ENCODE data around the gene DBT.

DBT gene

DNA sequence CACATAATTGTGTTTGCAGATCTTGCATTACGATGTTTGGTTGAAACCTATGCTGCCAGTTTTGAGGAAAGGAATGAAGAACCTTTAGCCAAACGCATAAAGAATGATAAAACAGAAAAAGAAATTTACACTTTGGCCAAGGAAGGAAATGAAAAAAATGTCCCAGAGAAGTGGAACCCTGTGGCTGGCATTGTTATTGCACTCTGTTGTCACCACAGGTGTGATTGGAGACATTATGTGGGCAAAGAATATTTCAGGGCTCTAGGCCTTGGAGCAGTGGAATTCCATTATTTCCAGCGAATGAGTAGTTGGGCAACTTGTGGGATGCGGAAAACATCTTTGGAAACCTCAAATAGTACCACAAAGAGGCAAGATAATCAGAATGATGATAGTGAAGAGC is 101.8 kb downstream of the DBT start:
- DNase-seq: no peak
- H3K27me3 ChIP-seq (ENCODE audit: insufficient read depth, low read length, poor library complexity): no peaks in the 10 kb centered on the region
- H3K27ac ChIP-seq (ENCODE audit: low read length): no peak overlapping the region
- no peak overlapping the region for H3K4me3 ChIP-seq (ENCODE audit: low read depth in 1 of 2, low read length in 2 of 2)
- no peaks in the 10 kb centered on the region for H3K79me2 ChIP-seq (ENCODE audit: insufficient read depth, low read length)
- no peak overlapping the region for H2AFZ ChIP-seq (ENCODE audit: low read depth, low read length)
- no peak for ATAC-seq (ENCODE audit: insufficient read depth, low read depth)
- peaks cover 70% of the 10 kb centered on the region for H3K36me3 ChIP-seq (ENCODE audit: insufficient read depth, low read length)
- no peaks in the 10 kb centered on the region for H3K9me3 ChIP-seq (ENCODE audit: insufficient read depth, low read length, severe bottlenecking)
- no peak overlapping the region for H3K4me2 ChIP-seq (ENCODE audit: insufficient read depth, low read length)
- H3K4me1 ChIP-seq (ENCODE audit: insufficient read depth, low read length): no peaks in the 10 kb centered on the region
- no peak overlapping the region for H3K9ac ChIP-seq (ENCODE audit: low read depth, low read length)
- TF ChIP-seq, protein P1, sequence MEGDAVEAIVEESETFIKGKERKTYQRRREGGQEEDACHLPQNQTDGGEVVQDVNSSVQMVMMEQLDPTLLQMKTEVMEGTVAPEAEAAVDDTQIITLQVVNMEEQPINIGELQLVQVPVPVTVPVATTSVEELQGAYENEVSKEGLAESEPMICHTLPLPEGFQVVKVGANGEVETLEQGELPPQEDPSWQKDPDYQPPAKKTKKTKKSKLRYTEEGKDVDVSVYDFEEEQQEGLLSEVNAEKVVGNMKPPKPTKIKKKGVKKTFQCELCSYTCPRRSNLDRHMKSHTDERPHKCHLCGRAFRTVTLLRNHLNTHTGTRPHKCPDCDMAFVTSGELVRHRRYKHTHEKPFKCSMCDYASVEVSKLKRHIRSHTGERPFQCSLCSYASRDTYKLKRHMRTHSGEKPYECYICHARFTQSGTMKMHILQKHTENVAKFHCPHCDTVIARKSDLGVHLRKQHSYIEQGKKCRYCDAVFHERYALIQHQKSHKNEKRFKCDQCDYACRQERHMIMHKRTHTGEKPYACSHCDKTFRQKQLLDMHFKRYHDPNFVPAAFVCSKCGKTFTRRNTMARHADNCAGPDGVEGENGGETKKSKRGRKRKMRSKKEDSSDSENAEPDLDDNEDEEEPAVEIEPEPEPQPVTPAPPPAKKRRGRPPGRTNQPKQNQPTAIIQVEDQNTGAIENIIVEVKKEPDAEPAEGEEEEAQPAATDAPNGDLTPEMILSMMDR (IDR thresholded peaks at IDR 0.05; ENCODE audit: borderline replicate concordance, extremely low read depth, low read length, poor library complexity, severe bottlenecking): no peak
- no peak for TF ChIP-seq EZH2 (IDR thresholded peaks at IDR 0.05; ENCODE audit: borderline replicate concordance, low read depth, low read length, severe bottlenecking)
- no peaks in the 10 kb centered on the region for H4K20me1 ChIP-seq (ENCODE audit: insufficient read depth, low read length)

DNA sequence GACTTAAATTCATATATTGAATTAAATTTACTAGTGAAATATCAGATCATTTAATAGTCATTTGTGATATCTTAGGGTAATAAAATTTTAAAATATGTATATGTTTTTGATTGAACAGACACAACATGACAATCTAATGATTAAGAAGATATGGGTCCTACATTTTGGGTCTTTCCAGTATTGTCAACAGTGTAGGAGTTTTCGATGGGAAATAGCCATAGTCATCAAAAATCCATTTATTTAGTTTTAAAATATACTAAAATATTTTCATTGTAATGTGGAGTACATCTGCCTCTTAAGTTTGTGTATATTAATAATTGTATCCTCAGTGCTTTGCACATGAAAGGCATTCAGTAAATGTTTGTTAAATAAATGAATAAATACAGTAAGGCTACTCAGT is 102.7 kb downstream of the DBT start:
- TF ChIP-seq, protein P1 (IDR thresholded peaks at IDR 0.05; ENCODE audit: borderline replicate concordance, extremely low read depth, low read length, poor library complexity, severe bottlenecking): no peak
- no peak for TF ChIP-seq EZH2 (IDR thresholded peaks at IDR 0.05; ENCODE audit: borderline replicate concordance, low read depth, low read length, severe bottlenecking)
- DNase-seq: no peak
- no peaks in the 10 kb centered on the region for H3K79me2 ChIP-seq (ENCODE audit: insufficient read depth, low read length)
- no peaks in the 10 kb centered on the region for H3K9me3 ChIP-seq (ENCODE audit: insufficient read depth, low read length, severe bottlenecking)
- no peak for ATAC-seq (ENCODE audit: insufficient read depth, low read depth)
- H2AFZ ChIP-seq (ENCODE audit: low read depth, low read length): no peak overlapping the region
- no peaks in the 10 kb centered on the region for H3K27me3 ChIP-seq (ENCODE audit: insufficient read depth, low read length, poor library complexity)
- no peak overlapping the region for H3K9ac ChIP-seq (ENCODE audit: low read depth, low read length)
- no peaks in the 10 kb centered on the region for H4K20me1 ChIP-seq (ENCODE audit: insufficient read depth, low read length)
- no peak overlapping the region for H3K4me3 ChIP-seq (ENCODE audit: low read depth in 1 of 2, low read length in 2 of 2)
- no peak overlapping the region for H3K4me2 ChIP-seq (ENCODE audit: insufficient read depth, low read length)
- H3K4me1 ChIP-seq (ENCODE audit: insufficient read depth, low read length): no peaks in the 10 kb centered on the region
- peaks cover 79% of the 10 kb centered on the region for H3K36me3 ChIP-seq (ENCODE audit: insufficient read depth, low read length)
- H3K27ac ChIP-seq (ENCODE audit: low read length): no peak overlapping the region

DNA sequence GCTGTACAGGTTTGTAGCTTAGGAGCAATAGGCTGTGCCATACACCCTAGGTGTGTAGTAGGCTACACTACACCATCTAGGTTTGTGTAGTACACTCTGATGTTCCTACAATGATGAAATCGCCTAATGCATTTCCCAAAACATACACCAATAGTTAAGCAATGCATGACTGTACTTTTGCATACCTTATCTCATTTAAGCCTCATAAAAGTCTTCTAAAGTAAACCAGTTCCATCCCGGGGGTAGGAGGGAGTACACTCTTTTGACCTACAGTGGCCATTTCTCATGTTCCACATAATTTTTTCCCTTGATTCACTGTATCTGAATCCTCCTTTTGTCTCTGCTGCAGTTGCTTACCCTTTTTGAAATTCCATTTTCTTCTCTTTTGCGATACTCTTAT is 104.5 kb downstream of the DBT start:
- Histone ChIP-seq H4K20me1 (ENCODE audit: insufficient read depth, low read length) (no peaks in the 10 kb centered on the region), H3K27me3 (ENCODE audit: insufficient read depth, low read length, poor library complexity) (no peaks in the 10 kb centered on the region), H3K9me3 (ENCODE audit: insufficient read depth, low read length, severe bottlenecking) (no peaks in the 10 kb centered on the region), H3K9ac (ENCODE audit: low read depth, low read length) (no peak overlapping the region), H3K36me3 (ENCODE audit: insufficient read depth, low read length) (peaks cover 90% of the 10 kb centered on the region), H3K27ac (ENCODE audit: low read length) (no peak overlapping the region), H3K4me2 (ENCODE audit: insufficient read depth, low read length) (no peak overlapping the region), H3K79me2 (ENCODE audit: insufficient read depth, low read length) (no peaks in the 10 kb centered on the region), H2AFZ (ENCODE audit: low read depth, low read length) (no peak overlapping the region), H3K4me1 (ENCODE audit: insufficient read depth, low read length) (no peaks in the 10 kb centered on the region), H3K4me3 (ENCODE audit: low read depth in 1 of 2, low read length in 2 of 2) (no peak overlapping the region)
- no peak for ATAC-seq (ENCODE audit: insufficient read depth, low read depth)
- no peak for DNase-seq
- no peak for TF ChIP-seq EZH2 (IDR thresholded peaks at IDR 0.05; ENCODE audit: borderline replicate concordance, low read depth, low read length, severe bottlenecking)
- TF ChIP-seq, protein P1 (IDR thresholded peaks at IDR 0.05; ENCODE audit: borderline replicate concordance, extremely low read depth, low read length, poor library complexity, severe bottlenecking): no peak

DNA sequence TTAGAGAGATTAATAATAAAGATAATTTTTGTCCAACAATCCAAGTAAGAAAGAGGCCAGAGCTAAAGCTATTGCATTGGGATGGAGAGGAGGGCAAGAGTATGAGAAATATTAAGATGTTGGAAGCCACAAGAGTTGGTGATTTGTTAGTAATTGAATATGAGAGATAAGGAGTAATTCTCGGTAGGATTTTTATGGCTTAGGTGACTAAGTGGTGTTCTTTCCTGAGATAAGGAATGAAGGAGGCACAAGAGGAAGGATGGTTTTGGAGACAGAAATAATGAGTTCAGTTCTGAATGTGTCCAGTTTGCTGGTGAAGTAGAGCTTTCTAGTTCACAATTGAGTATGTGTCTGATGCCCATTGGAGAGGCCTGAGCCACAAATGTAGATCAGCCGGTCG is 107.3 kb downstream of the DBT start:
- H2AFZ ChIP-seq (ENCODE audit: low read depth, low read length): no peak overlapping the region
- H3K79me2 ChIP-seq (ENCODE audit: insufficient read depth, low read length): no peaks in the 10 kb centered on the region
- H4K20me1 ChIP-seq (ENCODE audit: insufficient read depth, low read length): no peaks in the 10 kb centered on the region
- DNase-seq (no peak), ATAC-seq (ENCODE audit: insufficient read depth, low read depth) (no peak)
- no peak overlapping the region for H3K4me2 ChIP-seq (ENCODE audit: insufficient read depth, low read length)
- H3K27me3 ChIP-seq (ENCODE audit: insufficient read depth, low read length, poor library complexity): no peaks in the 10 kb centered on the region
- peaks cover 98% of the 10 kb centered on the region for H3K36me3 ChIP-seq (ENCODE audit: insufficient read depth, low read length)
- no peak overlapping the region for H3K4me3 ChIP-seq (ENCODE audit: low read depth in 1 of 2, low read length in 2 of 2)
- H3K9ac ChIP-seq (ENCODE audit: low read depth, low read length): no peak overlapping the region
- H3K4me1 ChIP-seq (ENCODE audit: insufficient read depth, low read length): no peaks in the 10 kb centered on the region
- no peaks in the 10 kb centered on the region for H3K9me3 ChIP-seq (ENCODE audit: insufficient read depth, low read length, severe bottlenecking)
- TF ChIP-seq, protein P1 (IDR thresholded peaks at IDR 0.05; ENCODE audit: borderline replicate concordance, extremely low read depth, low read length, poor library complexity, severe bottlenecking): no peak
- TF ChIP-seq EZH2 (IDR thresholded peaks at IDR 0.05; ENCODE audit: borderline replicate concordance, low read depth, low read length, severe bottlenecking): no peak
- H3K27ac ChIP-seq (ENCODE audit: low read length): no peak overlapping the region
